Measurements from ENCODE around the gene FCER2.

Gene FCER2

DNA sequence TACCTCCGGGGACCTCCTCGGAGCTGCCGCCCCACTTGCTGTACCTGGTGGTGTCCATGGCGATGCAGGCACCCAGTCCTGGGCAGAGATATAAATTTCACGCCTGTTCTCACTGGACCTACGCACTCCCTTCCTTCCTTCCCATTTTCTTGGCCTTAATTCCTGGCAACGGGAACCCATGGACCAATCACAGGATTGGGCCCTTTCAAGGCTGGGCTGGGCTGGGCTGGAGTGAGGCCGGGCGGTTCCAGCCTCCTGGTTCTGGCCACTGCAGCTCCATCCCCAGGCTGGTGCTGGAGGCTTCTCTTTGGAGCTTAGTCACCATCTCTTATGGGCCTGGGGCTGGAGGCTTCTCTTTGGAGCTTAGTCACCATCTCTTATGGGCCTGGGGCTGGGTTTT is 30.1 kb upstream of the FCER2 start, which contains the start of gene CLEC4G:
TSS of gene CLEC4G (minus strand) at position 66 of the 400 bp plus-strand sequence. CDS start at position 58, 8 bp downstream.
- DNase-seq (ENCODE audit: low read depth): no peak

DNA sequence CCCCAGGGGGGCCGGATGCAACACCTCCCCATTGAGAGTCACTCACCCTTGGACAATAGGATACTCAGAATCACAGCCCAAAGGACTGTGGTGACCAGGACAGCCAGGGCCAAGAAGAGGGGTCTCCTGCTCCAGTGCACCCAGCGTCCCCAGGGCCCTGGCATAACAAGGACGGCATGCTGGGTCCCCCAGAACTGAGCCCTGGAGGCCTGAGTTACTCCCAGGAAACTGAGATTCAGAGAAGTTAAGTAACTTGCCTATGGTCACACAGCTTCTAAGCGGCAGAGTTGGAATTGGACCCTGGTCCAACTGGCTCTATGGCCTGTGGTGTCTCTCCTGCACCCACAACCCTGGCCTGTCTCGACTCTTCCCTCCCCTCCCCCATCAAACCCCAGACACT is 29.7 kb upstream of the FCER2 start:
- no peak for DNase-seq (ENCODE audit: low read depth)

DNA sequence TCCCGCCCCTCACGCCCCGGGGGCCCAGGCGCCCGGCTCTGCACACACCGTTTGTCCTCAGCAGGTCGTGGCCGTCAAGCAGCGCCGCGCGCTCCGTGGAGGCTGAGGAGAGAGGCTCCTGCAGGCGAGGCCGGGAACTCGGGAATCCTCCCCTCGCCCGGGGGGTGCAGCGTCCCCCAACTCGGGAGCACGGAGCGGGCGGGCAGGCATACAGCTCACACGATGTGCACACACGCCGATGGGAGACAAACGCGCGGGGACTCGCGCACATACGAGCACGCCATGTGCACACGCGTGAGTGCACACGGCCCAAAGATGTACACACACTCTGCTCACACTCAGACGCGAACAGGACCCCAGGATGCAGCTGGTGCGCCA is 29.3 kb upstream of the FCER2 start:
- no peak for DNase-seq (ENCODE audit: low read depth)

DNA sequence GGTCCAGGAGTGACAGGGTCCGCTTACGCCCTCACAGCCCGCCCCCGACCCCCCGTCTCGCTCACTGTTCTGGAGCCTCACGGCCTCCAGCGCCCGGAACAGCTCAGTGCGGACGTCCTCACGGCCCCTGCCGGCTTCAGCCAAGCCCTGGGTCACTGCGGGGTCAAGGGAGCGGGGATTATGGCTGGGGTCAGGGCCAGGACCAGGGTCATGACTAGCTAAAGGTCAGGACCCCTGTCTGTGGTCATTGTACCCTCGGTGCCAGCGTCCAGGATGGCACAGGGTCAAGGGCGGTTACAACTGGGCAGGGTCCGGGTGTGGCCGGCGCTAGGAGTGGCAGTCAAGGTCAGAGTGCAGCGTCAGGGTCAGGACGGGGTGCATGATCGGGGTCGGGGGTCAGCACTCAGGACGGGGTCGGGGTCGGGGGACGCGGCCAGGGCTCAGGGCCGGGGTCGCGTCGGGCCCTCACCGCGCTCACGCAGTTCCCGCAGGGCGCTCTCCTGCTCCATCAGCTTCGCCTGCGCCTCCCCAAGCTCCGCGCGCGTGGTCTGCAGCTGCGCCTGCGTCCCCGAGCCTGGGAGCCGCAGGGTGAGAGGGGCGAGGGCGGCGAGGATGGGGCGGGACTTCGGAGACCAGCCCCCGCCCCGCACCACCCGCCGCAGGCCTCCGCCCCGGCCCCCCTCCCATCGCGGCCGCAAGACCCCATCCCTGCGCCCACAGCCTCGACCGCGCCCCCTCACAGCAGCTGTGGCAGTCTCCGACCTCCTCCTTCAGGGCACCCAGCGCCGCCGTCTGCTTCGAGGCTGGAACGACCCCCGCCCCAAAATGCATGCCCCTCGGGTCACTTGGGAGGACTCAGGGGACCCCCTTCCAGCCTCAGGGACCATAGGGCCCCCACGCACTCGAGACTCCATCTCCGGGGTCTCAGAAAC is 28.6 kb upstream of the FCER2 start:
- DNase-seq (ENCODE audit: low read depth): no peak

DNA sequence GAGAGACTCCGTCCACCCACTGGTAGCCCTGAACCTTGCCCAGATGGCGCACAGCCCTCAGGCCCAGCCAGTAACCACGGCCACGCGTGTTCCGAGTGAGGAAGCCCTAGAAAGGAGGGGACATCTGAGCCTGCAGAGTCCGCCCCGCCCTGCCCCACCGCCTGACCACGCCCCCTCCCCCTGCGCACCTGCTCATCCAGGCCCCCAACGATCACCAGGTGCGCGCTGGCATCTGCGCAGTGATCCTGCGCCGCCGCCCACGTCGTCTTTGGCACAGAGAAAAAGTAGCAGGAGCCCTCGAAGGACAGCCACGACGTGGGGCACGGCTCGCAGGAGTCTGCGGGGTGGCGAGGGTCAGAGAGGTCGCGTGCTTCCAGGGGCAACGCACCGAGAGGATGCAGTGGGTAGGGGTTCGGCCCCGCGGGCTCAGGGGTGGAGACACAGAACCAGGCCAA is 27.9 kb upstream of the FCER2 start:
- no peak for DNase-seq (ENCODE audit: low read depth)

DNA sequence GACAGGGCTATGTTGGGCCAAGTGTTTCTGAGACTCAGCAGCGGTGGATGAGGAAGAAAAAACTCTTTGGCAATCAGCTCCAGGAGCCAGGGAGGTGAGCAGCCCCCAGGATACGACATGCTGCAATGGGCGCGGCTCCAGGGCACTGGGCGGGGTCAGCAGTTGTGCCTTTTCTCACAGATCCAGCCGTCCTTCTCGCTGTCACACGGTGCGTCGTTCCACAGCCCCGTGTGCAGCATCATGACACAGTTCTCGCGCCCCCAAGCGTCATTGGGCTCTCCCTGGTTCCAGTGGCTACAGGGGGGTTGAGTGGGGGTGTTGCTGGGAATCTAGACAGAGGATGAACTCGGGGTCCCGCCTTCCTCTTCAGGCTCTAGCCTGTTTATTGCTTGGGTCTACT is 27.3 kb upstream of the FCER2 start:
- DNase-seq (ENCODE audit: low read depth): no peak

DNA sequence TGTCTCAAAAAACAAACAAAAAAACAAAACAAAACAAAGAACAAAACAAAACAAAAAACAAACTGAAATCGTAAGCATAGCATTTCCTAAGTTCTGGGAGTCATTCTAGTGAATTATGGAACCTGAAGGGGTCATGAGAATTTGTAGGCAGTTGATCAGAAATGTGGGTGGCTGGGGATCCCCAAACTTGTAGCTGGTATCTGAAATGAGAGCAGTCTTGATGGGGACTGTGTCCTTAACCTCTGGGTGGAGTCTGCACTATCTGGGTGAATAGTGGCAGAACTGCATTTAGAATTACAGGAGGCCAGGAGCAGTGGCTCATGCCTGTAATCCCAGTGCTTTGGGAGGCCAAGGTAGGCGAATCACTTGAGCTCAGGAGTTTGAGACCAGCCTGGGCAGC is 23.9 kb upstream of the FCER2 start:
- no peak for DNase-seq (ENCODE audit: low read depth)

DNA sequence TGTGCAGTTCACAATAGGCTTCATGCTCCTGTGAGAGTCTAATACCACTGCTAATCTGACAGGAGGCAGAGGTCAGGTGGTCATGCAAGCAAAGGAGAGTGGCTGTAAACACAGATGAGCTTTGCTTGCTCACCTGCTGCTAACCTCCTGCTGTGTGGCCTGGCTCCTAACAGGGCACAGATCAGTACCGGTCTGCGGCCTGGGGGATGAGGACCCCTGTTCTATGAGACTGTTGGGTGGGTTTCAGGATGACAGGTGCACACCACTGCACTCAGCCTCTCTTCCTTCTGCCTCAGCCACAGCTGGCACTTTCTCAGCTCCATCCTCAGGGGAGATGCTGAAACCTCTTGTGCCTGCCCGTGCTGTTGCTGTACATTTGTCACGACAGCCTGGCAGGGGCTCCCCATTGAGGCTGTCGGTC is 20.3 kb upstream of the FCER2 start:
- DNase-seq (ENCODE audit: low read depth): no peak

DNA sequence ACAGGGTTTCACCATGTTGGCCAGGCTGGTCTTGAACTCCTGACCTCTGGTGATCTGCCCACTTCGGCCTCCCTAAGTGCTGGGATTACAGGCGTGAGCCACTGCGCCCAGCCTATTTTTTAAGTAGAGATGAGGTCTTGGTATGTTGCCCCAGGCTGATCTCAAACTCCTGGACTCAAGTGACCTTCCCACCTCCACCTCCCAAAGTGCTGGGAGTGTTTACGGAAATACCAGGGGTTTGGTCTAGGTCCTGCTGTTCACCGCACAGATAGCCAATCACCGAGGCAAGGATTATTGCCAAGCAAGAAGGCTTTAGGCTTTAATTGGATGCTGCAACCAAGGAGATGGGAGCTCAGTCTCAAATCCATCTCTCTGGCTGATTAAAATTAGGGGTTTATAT is 18.4 kb upstream of the FCER2 start:
- DNase-seq (ENCODE audit: low read depth): no peak

DNA sequence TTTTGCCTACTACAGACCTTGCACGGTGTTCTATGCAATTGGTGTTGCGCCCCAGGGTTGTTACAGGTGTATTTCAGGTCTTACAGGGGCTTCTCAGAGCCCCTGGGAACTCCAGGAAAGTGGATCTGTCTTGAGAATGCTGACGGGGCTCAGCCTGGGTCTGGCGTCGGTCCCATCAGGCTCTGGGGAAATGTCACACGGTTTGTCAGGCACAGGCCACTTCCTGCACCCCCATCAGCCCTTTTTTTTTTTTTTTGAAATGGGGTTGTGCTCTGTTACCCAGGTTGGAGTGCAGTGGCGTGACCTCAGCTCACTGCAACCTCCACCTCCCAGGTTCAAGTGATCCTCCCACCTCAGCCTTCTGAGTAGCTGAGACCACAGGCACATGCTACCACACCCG is 16.7 kb upstream of the FCER2 start:
- no peak for DNase-seq (ENCODE audit: low read depth)

DNA sequence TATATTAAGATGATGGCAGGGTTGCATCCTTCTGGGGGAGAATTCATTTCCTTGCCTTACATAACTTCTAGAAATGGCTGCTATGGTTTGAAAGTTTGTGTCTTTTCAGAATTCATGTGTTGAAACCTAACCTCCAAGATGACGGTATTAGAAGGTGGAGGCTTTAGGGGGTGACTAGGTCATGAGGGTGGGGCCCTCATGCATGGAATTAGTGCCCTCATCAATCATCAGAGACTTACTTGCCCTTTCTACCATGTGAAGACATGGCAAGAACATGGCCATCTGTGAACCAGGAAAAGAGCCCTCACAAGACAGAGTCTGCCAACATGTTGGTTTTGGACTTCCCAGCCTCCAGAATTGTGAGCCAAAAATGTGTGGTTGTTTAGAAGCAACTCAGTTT is 14.8 kb upstream of the FCER2 start:
- no peak for DNase-seq (ENCODE audit: low read depth)

DNA sequence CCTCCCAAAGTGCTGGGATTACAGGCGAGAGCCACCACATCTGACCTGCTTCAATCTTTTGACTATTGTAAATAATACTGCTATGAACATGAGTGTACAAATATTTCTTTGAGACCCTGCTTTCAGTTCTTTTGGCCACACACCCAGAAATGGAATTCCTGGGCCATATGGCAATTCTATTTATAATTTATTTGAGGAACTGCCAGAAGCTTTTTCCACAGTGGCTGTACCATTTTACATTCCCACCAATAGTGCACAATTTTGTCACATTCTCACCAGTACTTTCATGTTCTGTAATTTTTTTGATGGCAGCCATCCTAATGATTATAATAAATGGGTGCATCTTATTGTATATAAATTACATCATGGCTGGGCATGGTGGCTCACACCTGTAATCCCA is 13.7 kb upstream of the FCER2 start:
- no peak for DNase-seq (ENCODE audit: low read depth)

DNA sequence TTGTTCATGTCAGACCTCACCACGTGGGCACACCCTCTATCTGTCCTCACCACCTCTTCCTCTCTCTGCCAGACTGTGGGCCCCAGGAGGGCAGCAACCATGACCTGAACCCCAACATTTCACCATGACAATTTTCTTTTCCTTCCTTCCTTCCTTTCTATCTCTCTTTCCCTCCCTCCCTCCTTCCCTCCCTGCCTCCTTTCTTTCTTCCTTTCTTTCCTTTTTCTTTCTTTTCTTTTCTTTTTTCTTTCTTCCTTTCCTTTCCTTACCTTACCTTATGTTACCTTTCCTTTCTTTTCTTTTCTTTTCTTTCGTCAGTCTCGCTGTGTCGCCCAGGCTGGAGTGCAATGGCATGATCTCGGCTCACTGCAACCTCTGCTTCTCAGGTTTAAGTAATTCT is 8.7 kb upstream of the FCER2 start:
- DNase-seq (ENCODE audit: low read depth): no peak

DNA sequence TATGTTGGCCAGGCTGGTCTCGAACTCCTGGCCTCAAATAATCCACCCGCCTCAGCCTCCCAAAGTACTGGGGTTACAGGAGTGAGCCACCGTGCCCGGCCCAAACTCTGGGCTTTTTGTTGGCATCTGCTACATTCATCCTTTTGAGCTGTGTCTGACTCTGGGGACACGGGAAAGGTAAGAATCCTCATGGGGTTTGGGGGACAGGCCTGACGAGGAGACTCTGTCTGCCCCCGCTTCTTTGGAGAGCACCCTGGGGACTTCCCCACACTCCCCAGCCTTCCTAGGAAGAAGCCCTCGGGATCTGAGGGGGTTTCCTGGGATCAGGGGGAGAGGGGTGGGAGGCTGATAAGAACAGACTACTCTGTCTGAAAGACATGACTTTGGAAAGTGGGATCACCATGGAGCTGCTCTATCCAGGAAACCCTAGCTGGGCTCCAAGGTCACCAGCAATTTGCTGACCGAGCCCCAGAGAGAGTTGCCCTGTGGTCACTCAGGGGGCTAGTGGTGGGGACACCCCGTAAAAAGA is 8.1 kb upstream of the FCER2 start:
- no peak for DNase-seq (ENCODE audit: low read depth)

DNA sequence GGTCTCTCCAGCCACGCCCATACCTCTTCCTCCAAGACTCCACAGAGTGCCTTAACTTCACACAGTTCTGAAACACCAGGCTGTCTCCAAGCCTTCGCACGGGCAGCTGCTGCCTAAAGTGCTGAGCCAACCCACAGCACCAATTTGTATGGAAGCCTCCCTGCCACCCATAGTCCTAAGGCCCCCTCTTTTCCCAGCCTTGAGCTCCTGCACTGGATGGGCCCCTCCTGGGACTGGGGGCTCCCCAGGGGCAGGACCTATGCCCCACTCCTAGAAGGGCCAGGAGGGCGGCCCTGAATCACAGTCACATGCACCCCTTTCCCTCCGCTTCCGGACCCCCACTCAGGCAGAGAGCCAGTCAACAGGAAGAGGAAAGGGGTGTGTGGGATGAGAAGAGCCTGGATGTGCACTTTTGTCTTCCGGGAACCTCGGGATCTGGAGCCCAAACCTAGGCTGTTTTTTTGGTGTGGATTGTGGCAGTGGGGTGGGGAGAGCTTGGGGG is 5.1 kb upstream of the FCER2 start:
- no peak for DNase-seq (ENCODE audit: low read depth)

DNA sequence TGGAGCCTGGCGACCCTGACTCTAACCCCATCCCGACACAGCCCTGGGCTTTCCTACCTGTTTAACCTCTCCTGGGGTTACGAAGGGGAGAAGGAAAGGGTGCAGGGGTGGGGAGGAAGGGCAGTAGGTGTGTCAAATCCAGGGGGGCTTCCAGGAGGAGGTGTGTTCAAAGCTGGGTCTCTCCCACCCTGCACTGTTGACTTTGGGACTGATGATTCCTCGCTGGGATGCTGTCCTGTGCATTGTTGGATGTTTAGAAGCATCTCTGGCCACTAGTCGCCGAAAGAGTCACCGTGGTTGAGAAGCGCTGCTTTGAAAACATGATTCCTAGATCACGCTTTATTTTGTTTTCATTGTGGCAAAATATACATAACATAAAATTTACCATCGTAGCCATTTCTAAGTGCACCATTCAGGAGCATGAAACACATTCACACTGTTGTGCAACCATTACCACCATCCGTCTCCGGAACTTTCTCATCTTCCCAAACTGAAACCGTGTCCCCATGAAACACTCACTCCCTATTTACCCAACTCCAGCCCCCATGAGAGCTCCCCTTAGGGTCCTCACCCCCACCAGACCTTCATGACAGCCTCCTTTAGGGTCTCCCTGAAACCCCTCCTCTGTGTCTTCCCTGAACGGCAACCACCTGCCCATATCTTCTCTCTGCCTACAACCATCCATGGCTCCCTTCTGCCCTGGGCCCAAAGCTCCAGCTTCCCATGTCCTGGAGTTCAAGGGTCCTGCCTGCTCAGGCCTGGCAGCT is 4.4 kb upstream of the FCER2 start:
- no peak for DNase-seq (ENCODE audit: low read depth)

DNA sequence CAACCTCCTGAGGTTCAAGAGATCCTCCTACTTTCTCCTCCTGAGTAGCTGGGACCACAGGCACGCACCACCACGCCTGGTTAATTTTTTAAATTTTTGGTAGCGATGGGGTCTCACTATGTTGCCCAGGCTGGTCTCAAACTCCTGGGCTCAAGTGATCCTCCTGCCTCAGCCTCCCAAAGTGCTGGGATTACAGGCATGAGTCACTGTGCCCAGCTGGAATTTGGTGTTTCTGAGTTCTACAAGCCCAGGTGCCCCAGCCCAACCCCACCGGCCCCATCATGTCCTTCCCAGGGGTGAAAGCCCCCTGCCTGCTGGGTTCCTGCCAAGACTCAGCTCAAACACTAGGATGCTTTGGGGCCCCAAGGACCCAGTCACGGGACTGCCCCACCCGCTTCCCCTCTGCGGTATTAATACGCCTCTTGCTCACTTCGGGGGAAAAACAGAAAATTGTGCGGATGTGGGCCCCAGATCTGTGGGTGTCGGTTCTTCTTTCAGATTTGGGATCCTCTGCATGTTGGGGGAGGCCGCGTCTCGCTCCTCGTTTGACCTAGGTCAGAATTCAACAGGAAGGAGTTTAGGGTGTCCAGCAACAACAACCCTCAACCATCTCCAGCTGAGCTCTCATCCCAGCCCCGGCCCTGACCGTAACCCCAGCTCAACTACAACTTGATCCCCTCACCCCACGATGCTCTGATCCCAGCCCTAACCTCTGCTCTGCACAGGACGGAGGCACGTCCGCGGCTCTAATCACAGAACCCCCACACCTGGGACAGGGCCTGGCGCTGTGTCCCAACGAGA is 3.7 kb upstream of the FCER2 start:
- peak; percentile 59 for DNase-seq (ENCODE audit: low read depth)

DNA sequence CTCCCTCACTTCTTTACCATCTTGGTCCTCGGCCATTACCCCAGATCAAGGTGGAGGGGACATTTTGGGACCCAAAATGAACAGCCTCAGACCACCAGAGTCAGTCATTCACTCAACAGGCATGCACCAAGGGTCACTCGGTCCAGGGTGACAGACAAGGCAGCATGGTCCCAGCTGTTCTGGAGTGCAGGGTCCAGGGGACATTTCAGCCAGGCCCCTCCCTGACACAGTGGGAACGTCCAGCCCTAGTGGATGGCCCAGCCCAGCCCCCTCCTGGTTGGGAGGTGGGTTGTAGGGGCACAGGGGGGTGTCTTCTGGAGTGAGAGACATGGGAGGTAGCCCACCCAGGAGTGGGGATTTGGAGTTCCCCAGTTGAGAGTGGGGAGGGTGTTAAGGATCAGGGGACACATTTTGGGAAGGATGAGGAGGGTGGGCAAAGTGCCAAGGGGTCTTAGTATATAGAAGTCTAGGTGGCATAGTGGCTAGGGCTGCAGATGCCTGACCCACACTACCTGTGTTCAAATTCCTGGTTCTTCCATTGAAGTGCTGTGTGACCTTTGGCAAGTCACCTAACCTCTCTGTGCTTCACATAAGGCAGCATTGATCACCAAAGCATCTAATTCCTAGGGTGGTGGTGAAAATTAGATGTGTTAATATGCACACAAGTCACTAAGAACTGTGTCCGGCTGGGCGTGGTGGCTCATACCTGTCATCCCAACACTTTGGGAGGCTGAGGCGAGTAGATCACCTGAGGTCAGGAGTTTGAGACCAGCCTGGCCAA is 2.5 kb upstream of the FCER2 start:
- no peak for DNase-seq (ENCODE audit: low read depth)

DNA sequence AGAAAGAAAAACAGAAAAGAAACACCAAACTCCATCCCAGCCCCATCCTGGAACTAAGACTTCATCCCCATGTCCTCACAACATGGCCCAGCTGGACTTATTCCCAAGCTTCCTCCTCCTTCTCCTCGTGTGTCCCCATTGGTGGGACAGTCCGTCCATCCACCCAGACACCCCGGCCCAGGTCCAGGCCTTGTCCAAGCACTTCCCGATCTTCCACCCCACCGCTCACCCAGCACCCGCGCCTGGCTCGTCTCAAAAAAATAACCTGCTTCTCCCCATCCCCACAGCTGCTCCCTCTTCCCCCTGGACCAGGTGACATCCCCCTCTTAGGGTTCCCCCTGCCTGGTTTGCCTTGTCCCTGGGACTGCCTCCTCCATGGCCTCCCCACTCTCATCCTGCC is 1.4 kb upstream of the FCER2 start:
- no peak for DNase-seq (ENCODE audit: low read depth)

DNA sequence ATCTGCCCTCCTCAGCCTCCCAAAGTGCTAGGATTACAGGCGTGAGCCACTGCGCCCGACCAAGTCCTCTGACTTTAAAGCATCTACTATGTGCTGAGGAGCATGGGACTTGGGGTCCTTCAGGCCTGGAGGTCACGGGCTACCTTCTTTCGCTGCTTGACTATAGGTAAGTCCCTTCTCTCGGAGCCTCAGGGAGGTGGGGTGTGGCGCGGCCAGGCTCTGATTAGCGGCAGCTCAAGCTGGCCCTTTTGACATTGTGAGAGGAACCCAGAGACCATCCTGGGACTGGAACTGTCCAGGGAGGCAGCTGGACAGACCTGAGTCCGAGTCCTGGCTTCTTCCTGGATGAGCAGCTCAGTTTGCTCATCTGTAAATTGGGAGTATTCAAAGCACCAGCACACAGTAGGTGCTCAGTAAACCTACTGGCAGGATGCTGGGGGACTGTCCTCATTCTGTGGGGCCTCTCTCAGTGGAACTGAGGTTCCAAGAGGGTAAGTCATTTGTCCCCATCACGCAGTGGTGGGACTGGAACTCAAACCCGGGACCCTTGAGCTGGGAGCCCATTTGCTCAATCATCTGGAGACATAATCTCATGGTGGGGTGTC is 780 bp downstream of the FCER2 start:
- no peak for DNase-seq (ENCODE audit: low read depth)

All from activated T-helper 1 cell treated with Interleukin-2 at 50 U/mL for 16 hours (primary cell).